Activated CD8-positive, alpha-beta memory T cell treated with anti-CD3 and anti-CD28 coated beads, Interleukin-2, amount 50 U/mL, for 24 hours (primary cell): ENCODE results near the gene TAF11L14.
"Not testable (repeated sequence)": the region's sequence is repeated elsewhere in the genome, so short reads cannot be mapped to it uniquely, and the experiment has no call there.

ENCODE experiments used
- DNase-seq: peaks from one replicate; pipeline ENCODE4 v3.0.0-alpha.2; 2020; ENCODE audit errors: extremely low read depth

TAF11L14 gene

DNA sequence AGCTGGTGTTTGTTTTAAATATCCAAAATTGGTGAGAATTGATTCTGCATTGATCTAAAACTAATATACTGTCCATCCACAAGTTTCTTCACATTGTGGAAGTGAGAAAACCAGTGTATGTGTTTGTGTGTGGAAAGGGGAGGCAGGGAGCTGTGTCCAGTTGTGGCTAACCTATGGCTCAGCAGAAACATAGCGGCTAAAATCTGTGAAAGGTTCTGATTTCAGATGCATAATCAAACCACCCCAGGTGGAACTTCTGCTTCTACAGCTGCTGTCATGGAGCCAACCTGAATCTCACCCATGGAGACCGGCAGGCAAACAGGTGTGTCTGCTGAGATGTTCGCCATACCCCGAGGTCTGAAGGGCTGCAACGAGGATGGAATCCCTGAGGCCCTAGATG lies at the start of gene TAF11L14:
Gene TAF11L14 (plus strand): TSS at position 301 of the 400 bp plus-strand sequence.
- no peak for DNase-seq

DNA sequence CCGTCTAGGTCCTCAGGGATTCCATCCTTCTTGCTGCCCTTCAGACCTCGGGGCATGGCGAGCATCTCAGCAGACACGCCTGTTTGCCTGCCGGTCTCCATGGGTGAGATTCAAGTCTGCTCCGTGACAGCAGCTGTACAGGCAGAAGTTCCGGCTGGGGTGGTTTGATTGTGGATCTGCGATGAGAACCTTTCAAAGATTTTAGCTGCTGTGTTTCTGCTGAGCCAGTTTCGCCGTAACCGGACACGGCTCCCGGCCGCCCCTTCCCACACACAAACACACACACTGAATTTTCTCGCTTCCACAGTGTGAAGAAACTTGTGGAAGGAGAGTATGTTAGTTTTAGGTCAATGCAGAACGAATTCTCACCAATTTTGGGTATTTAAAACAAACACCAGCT lies 48.6 kb upstream of the TAF11L14 start, which contains the start of gene TAF11L7:
Gene TAF11L7 (minus strand): TSS at position 101 of the 400 bp plus-strand sequence.
- DNase-seq: not testable (repeated sequence)

DNA sequence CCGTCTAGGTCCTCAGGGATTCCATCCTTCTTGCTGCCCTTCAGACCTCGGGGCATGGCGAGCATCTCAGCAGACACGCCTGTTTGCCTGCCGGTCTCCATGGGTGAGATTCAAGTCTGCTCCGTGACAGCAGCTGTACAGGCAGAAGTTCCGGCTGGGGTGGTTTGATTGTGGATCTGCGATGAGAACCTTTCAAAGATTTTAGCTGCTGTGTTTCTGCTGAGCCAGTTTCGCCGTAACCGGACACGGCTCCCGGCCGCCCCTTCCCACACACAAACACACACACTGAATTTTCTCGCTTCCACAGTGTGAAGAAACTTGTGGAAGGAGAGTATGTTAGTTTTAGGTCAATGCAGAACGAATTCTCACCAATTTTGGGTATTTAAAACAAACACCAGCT lies 43.4 kb upstream of the TAF11L14 start, which contains the start of gene TAF11L8:
Gene TAF11L8 (minus strand): TSS at position 101 of the 400 bp plus-strand sequence.
- not testable (repeated sequence) for DNase-seq

DNA sequence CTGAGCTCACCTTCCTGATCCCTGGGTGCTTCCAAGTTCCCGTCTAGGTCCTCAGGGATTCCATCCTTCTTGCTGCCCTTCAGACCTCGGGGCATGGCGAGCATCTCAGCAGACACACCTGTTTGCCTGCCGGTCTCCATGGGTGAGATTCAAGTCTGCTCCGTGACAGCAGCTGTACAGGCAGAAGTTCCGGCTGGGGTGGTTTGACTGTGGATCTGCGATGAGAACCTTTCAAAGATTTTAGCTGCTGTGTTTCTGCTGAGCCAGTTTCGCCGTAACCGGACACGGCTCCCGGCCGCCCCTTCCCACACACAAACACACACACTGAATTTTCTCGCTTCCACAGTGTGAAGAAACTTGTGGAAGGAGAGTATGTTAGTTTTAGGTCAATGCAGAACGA lies 40.0 kb upstream of the TAF11L14 start, which contains the start of gene TAF11L9:
Gene TAF11L9 (minus strand): TSS at position 140 of the 400 bp plus-strand sequence.
- DNase-seq: not testable (repeated sequence)

DNA sequence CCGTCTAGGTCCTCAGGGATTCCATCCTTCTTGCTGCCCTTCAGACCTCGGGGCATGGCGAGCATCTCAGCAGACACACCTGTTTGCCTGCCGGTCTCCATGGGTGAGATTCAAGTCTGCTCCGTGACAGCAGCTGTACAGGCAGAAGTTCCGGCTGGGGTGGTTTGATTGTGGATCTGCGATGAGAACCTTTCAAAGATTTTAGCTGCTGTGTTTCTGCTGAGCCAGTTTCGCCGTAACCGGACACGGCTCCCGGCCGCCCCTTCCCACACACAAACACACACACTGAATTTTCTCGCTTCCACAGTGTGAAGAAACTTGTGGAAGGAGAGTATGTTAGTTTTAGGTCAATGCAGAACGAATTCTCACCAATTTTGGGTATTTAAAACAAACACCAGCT lies 36.5 kb upstream of the TAF11L14 start, which contains the start of gene TAF11L10:
Gene TAF11L10 (minus strand): TSS at position 101 of the 400 bp plus-strand sequence.
- DNase-seq: not testable (repeated sequence)

DNA sequence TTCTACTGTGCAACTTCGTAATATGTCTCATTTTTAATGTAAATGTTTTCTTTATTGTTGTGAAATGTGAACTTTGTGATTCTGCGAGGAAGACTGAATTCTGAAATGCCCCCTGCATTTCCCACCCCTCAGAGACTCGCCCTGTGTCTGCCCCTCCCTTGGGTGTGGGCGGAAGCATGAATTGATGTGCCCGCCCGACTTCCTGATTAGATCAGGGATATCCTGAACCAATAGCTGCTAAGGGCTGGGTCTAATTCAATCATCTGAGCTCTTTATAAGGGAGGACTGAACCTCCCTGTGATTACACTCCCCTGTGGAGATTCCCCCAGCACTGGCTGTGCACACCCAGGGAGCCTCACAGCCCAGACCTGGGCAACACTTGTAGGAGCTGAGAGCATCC lies 30.4 kb upstream of the TAF11L14 start, which contains the start of gene TAF11L11:
Gene TAF11L11 (plus strand): TSS at position 304 of the 400 bp plus-strand sequence.
- not testable (repeated sequence) for DNase-seq

DNA sequence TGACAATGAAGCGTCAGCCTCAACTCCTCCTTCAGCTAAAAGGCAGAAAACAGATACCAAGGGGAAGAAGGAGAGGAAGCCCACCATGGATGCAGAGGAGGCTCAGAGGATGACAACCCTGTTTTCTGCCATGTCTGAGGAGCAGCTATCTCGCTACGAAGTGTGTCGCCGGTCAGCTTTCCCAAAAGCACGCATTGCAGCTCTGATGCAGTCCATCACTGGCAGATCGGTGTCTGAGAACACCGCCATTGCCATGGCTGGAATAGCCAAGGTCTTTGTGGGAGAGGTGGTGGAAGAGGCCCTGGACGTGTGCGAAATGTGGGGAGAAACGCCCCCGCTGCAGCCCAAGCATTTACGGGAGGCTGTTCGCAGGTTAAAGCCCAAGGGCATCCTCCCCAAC lies 29.3 kb upstream of the TAF11L14 start:
- no peak for DNase-seq

DNA sequence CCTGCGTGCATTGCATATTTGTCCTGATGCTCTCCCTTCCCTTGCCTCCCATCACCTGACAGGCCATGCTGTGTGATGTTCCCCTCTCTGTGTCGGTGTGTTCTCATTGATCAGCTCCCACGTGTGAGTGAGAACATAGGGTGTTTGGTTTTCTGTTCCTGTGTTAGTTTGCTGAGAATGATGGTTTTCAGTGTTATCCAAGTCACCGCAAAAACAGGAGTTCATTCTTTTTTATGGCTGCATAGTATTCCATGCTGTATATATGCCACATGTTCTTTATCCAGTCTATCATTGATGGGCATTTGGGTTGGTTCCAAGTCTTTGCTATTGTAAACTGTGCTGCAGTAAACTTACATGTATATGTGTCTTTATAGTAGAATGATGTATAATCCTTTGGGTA lies 26.8 kb upstream of the TAF11L14 start:
- not testable (repeated sequence) for DNase-seq

DNA sequence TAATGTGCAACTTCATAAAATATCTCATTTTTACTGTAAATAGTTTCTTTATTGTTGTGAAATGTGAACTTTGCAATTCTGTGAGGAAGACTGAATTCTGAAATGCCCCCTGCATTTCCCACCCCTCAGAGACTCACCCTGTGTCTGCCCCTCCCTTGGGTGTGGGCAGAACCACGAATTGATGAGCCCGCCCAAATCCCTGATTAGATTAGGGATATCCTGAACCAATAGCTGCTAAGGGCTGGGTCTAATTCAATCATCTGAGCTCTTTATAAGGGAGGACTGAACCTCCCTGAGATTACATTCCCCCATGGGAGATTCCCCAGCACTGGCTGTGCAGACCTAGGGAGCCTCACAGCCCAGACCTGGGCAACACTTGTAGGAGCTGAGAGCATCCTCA lies 24.2 kb upstream of the TAF11L14 start, which contains the start of gene TAF11L12:
Gene TAF11L12 (plus strand): TSS at position 301 of the 400 bp plus-strand sequence.
- DNase-seq: not testable (repeated sequence)

DNA sequence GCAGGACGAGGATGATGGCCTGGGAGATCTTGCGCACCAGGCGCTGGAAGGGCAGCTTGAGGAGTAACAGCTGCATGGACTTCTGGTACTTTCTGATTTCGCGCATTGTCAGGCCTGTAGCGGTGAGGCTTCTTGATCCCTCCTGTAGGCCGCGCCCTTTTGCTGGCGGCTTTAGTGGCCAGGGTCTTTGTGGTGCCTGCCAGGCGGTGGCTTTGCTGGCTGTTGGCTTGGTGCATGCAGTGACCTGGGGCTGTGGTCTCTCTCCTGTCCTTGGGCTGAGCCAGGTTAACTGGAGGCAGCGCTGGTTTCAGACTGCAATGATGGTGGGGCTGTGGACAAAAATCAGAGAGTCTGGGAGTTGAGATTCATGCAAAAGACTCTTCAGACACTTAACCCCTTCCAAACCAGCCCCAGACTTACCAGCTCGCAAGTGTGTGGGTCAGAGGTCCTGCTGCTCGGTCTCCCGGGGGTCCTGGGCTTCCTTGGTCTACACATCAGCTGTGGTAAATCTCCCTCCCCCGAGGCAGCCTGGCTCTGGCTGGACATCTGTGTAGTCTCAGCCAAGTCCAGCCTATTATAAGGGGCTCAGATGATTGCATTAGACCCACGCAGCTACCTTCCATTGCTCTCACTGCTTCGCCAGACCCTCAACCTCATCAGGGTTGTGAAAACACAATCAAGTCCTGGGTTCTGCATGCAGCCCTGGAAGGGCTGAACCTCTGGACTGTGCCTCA lies 19.2 kb upstream of the TAF11L14 start:
- no peak for DNase-seq

DNA sequence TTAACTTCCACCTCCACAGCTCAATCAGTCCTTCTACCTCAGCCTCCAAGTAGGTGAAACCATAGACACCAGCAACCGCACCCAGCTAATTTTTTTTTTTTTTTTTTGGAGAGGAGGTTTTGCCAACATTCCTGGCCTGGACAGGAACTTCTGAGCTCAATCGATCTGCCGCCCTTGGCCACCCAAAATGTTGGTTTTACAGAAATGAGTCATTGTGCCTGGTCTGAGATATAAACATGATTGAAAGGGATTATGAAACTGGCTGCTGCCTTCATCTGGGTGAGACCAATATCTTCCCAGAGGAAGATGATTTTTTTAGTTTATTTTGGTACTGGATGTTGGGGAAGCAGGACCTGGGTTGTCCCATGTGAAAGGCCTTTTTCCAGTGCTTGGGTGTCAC lies 14.9 kb upstream of the TAF11L14 start:
- no peak for DNase-seq

DNA sequence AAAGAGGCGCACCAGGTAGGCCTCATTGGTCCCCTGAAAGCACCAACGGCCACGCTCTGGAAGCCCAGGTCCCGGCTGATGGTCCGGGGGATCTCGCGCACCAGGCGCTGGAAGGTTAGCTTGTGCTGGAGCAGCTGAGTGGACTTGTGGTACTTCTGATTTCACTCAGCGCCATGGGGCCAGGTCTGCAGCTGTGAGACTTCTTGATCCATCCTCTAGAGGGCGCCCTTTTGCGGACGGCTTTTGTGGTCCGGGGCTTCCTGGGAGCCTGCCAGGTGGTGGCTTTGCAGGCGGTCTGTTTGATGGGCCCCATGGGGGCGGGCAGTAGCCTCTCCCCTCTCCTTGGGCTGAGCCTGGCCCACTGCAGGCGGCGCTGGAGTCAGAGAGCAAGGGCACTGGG lies 13.6 kb upstream of the TAF11L14 start:
- DNase-seq: no peak

DNA sequence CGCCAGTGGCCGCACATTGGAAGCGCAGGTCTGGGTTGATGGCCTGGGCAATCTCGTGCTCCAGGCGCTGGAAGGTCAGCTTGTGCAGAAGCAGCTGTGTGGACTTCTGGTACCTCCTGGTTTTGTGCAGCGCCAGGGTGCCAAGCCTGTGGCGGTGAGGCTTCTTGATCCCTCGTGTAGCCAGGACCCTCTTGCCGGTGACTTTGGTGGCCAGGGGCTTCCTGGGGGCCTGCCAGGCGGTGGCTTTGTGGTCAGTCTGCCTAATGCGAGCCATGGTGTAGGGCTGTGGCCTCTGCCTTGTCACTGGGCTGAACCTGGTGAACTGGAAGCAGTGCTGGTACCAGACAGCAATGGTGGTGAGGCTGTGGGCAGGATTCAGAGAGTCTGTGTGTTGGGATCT lies 8.6 kb upstream of the TAF11L14 start:
- DNase-seq: no peak

DNA sequence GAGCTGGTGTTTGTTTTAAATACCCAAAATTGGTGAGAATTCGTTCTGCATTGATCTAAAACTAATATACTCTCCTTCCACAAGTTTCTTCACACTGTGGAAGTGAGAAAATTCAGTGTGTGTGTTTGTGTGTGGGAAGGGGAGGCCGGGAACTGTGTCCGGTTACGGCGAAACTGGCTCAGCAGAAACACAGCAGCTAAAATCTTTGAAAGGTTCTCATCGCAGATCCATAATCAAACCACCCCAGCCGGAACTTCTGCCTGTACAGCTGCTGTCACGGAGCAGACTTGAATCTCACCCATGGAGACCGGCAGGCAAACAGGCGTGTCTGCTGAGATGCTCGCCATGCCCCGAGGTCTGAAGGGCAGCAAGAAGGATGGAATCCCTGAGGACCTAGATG lies 2.5 kb upstream of the TAF11L14 start, which contains the start of gene TAF11L13:
Gene TAF11L13 (plus strand): TSS at position 301 of the 400 bp plus-strand sequence.
- not testable (repeated sequence) for DNase-seq

DNA sequence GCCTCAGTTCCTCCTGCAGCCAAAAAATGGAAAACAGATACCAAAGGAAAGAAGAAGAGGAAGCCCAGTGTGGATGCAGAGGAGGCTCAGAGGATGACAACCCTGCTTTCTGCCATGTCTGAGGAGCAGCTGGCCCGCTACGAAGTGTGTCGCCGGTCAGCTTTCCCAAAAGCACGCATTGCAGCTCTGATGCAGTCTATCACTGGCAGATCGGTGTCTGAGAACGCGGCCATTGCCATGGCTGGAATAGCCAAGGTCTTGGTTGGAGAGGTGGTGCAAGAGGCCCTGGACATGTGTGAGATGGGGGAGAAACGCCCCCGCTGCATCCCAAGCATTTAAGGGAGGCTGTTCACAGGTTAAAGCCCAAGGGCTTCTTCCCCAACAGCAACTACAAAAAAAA lies 15.0 kb downstream of the TAF11L14 start:
- DNase-seq: not testable (repeated sequence)

DNA sequence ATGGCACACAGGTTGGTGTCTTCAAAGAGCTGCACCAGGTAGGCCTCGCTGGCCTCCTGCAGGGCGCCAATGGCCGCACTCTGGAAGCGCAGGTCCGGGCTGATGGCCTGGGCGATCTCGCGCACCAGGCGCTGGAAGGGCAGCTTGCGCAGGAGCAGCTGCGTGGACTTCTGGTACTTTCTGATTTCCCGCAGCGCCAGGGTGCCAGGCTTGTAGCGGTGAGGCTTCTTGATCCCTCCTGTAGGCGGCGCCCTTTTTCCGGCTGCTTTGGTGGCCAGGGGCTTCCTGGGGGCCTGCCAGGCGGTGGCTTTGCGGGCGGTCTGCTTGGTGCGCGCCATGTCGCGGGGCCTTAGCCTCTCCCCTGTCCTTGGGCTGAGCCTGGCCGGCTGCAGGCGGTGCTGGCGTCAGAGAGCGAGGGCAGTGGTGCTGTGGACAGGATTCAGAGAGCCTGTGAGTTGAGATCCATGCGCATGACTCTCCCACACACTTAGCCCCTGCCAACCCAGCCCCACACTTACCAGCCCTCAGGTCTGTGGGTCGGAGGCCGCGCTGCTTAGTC lies 21.0 kb downstream of the TAF11L14 start:
- not testable (repeated sequence) for DNase-seq

DNA sequence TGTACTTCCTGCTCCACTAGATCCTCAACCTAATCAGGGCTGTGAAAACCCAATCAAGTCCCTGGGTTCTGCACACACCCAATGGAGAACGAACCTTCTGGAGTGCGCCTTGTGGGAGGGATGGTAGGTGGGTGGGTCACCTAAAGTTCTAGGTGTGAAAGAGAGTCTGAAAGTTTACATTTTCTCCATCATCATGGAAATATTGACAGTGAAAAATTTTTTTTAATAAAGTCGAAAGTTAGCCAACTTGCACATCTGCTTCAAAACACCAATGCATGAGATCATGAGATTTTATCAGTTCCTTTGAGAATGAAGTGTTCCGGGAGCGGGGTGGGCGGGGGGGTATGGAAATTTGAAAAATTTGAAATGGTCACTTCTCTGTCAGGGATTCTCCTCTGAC lies 21.7 kb downstream of the TAF11L14 start:
- no peak for DNase-seq

DNA sequence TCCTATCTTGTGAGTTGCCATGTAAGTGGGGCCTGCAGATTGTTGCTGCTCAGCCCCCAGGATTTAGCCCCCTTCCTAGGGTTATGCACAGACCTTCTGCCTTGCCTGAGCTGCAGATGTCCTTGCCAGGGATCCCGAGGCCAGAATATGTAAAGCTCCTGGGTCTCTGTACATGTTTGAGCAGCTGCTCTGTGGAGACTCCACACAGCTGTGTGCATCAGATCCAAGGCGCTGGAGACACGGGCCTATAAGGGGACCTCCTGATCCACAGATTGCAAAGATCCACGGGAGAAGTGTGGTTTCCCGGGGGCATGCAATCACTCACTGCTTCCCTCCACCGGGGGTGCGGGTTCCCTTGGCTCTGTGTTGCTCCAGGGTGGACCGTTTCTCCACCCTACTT lies 28.9 kb downstream of the TAF11L14 start:
- DNase-seq: no peak

DNA sequence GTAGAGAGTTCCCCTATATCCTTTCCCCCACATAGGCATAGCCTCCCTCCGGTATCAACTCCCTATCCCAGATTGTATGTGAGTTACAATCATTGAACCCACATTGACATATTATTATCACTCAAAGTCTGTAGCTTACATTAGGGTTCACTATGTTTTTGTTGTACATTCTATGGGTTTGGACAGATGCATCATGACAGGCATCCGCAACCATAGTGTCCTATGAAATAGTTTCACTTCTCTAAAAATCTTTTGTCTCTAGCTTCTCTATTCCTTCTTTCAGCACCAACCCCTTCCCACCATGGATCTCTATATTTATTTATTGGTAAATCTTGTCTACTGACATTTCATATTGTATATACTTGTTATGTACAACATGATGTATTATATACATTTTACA lies 31.6 kb downstream of the TAF11L14 start:
- DNase-seq: no peak

DNA sequence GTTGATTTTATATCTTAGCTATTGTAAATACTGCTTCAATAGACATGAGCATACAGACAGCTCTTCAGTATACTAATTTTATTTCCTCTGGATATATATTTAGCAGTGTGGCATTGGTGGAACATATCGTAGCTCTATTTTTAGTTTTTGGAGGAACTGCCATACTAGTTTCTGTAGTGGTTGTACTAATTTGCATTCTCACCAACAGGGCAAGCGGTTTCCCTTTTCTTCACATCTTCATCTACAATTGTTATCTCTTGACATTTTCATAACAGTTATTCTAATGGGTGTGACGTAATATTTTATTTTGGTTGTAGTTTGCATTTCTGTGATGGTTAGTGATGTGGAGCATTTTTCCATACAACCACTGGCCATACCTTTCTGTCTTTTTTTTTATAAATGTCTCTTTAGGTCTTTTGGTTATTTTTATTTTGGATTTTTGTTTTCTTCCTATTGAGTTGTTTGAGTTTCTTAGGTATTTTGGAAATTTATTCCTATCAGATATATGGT lies 32.5 kb downstream of the TAF11L14 start:
- DNase-seq: no peak

DNA sequence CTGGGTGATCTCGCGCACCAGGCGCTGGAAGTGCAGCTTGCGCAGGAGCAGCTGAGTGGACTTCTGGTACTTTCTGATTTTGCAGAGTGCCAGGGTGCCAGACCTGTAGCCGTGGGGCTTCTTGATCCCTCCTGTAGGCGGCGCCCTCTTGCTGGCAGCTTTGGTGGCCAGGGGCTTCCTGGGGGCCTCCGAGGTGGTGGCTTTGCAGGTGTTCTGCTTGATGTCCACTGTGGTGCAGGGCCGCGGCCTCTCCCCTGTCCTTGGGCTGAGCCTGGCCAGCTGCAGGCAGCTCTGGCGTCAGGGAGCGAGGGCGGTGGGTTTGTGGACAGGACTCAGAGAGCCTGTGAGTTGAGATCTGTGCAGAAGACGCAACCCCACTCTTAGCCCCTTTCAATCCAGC lies 36.1 kb downstream of the TAF11L14 start:
- no peak for DNase-seq

DNA sequence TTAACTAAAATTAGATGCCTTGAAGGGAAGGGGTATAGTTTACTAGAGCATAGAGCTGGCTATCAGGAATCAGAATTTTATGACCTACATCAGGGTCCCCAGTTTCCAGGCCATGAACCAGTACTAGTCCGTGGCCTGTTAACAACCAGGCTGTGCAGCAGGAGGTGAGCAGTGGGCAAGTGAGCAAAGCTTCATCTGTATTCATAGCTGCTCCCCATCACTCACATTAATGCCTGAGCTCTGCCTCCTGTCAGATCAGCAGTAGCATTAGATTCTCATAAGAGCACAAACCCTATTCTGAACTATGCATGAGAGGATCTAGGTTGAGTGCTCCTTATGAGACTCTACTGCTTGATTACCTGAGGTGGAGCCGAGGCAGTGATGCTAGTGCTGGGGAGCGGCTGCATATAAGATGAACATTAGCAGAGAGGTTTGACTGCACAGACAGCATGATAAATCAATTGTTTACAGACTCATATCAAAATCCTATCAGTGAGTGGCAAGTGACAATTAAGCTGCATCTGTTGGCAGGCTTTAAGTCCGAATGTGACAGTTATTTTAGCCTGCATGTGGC lies 44.6 kb downstream of the TAF11L14 start:
- no peak for DNase-seq
